HK-2 (cell line): ENCODE data around the gene PCNX3.
"Not testable (repeated sequence)": the region's sequence is repeated elsewhere in the genome, so short reads cannot be mapped to it uniquely, and the experiment has no call there.

Experiments used
- DNase-seq: peaks from one replicate; pipeline ENCODE4 v3.0.0-alpha.2; 2018; ENCODE audit not compliant: unreplicated experiment

PCNX3 gene

DNA sequence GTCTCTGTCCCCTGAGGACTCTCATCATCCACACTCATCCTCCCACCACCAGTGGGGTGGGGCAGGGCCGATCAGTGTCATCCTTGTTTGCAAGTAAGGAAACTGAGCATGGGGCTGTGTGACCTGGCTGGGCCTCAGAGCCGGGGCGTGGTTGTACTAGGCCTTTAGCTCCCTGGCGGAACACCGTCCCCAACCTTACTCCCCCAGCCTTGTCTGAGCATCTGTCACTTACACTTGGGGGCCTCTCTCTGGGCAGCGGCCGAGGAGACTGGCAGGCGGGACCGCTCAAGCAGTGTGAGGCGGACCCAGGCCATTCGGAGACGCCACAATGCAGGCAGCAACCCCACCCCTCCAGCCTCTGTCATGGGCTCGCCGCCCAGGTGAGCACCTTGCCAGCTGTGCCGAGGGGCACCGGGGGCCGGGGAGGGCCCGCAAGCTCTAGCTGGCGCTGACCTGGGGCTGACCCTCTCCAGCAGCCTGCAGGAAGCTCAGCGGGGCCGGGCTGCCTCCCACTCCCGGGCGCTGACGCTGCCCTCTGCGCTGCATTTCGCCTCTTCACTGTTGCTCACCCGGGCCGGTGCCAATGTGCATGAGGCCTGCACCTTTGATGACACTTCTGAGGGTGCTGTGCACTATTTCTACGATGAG is 3.8 kb downstream of the PCNX3 start:
- DNase-seq, result no peak

DNA sequence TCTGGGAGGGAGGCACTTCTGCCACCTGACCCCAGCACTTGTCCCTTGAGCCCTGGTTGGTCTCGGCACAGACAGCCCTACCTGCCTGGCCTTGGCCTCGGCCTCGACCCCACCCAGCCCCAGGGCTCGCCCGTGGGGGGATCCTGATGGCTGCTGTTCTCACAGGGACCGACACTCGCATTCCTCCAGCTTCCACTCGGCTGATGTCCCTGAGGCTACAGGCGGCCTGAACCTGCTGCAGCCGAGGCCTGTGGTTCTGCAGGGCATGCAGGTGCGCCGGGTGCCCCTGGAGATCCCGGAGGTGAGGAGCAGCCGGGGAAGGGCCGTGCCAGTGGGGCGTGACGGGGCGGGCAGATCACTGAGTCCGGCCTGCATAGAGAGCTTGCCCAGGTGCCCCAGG is 5.1 kb downstream of the PCNX3 start:
- no peak for DNase-seq

DNA sequence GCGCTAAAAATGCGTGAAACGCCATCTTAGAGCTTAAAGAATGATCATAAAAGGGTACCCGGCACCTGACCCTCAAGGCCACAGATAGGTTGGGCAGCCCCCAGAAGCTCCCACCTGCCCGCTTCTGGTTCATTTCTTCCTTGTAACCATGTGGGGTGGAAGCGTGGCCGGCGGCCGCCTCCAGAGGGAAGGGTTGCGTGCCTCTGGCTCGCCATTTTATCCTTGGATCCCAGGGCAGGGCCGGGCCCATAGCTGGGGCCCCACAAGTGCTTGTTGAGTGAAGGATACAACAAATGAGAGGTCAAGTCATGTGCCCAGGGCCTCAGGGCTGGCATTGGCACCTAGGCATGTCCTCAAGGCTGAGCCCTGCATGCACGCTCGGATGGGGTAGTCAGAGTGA is 5.9 kb downstream of the PCNX3 start:
- no peak for DNase-seq

DNA sequence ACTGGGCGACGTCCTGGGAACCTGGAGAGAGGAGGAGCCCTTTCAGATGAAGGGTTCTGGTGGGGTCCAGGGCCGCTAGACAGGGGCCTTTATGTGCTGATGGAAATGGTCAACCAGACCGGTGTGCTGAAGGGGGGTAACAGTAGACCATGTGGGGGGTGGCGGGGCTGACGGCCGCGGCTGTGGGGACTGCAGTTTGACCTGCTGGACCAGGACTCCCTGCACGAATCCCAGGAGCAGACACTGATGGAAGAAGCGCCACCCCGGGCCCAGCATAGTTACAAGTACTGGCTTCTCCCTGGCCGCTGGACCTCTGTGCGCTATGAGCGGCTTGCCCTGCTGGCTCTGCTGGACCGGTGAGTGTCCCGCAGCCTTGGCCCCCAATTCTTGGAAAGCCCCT is 6.4 kb downstream of the PCNX3 start:
- no peak for DNase-seq

DNA sequence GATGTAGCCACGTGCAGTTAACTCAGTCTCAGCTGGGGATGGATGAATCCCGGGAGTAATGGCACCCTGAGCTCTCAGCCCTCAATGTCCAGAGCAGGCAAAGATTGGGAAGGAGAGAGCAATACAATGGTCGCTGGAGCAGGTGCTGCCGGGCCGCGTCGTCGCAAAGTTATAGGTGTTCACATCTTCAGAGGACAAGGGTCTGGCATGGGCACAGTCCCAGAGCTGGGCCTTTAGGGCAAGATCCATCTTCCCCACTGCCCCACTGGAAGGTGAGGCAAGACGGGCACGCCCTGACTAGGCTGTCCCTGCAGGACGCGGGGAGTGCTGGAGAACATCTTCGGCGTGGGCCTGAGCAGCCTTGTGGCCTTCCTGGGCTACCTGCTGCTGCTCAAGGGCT is 7.6 kb downstream of the PCNX3 start:
- no peak for DNase-seq

DNA sequence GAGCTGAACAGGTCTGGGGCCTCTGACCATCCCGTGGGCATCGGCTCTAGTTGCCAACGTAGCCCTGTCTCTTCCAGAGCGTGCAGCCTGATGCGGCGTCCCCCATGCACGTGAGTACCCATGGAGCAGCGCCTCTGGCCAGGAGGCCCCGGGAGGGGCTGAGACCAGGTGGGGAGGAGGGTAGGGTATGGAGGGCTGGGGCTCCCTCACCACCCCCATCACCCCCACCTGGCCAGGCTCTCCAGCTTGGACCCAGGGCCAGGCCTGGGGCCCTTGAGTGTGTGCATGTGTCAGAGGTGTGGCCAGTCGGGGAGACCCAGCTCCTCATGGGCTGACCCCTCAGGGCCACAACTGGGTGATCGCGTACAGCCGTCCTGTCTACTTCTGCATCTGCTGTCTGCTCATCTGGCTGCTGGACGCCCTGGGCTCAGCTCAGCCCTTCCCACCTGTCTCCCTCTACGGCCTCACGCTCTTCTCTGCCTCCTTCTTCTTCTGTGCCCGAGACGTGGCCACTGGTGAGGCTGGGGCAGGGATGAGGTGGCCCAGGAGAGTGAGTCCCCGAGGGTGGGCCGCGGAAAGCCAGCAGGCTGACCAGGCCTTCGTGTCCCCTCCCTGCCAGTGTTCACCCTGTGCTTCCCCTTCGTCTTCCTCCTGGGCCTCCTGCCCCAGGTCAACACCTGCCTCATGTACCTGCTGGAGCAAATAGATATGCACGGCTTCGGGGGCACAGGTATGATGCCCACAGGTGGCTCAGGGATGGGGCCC is 8.5 kb downstream of the PCNX3 start:
- DNase-seq, result no peak

DNA sequence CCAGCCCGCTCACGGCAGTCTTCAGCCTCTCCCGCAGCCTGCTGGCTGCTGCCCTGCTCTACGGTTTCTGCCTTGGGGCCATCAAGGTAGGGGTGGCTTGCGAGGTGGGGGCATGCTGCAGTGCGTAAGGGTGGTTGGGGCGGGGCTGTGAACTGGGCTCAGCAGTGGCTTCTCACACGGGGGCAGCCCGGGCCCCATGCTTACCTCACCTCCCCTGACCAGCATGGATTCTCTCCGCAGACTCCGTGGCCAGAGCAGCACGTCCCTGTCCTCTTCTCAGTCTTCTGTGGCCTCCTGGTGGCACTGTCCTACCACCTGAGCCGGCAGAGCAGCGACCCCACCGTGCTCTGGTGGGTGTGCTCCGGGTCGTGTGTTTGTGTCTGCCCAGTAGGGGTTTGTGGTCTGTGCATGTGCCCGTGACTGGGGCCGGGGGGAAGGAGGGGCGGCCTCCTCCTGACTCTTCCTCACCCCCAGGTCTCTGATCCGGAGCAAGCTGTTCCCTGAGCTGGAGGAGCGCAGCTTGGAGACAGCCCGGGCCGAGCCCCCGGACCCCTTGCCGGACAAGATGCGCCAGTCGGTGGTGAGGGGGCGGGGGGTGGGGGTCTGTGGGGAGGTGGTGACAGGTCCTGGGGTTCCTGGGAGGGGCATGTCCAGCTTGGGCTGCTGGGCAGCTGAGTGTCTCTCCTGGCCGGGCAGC is 9.5 kb downstream of the PCNX3 start:
- no peak for DNase-seq

DNA sequence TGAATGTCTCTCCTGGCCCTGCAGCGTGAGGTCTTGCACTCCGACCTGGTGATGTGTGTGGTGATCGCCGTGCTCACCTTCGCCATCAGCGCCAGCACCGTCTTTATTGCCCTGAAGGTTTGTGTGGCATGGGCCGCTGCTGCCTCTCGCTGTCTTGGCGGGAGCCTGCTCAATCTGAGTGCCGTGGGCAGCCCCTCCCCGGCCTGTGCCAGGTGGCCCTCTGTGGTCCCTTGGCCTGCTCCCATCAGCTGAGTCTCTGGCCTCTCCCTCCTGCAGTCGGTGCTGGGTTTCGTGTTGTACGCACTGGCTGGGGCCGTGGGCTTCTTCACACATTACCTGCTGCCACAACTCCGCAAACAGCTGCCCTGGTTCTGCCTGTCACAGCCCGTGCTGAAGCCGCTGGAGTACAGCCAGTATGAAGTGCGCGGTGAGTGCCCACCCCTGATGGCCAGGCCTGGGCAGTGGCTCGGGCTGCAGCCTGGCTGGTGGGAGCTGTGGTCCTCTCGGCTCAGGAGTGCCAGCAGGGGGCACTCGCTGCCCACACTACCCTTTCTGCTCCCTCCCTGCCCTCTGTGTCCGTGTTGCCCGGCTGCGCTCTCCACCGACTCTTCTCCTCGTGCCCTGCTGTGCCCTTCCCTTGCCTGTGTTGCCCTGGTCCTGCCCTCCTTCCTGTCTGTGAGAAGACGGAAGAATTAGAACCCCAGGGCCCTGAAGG is 10.2 kb downstream of the PCNX3 start:
- no peak for DNase-seq

DNA sequence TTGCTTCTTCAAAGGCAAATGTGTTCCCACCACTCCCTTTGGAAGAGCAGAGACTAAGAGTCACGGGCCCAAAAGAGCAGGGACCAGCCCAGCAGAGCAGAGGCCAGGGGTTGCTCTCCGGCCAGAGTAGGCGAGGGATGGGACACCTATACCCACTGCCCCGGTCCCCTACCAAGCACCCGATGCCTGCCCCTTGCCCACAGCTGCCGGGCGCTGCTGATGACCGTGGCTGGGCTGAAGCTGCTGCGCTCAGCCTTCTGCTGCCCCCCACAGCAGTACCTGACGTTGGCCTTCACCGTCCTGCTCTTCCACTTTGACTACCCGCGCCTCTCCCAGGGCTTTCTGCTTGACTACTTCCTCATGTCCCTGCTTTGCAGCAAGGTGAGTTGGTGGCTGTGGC is 11.6 kb downstream of the PCNX3 start:
- no peak for DNase-seq

DNA sequence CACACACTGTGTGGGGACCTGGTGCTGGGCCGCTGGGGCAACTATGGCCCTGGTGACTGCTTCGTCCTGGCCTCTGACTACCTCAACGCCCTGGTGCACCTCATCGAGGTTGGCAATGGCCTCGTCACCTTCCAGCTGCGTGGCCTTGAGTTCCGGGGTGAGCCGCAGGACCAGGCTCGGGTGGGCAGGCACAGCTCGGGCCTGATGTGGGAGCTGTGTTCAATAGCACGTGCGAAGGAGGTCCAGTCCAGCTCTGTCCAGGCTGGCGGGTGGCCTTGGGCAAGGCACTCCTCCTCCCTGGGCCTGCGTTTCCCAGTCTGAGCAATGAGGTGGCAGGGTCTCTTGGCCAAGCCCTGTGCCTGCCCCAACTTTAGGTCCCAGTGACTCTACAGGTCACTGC is 14.0 kb downstream of the PCNX3 start:
- DNase-seq, result no peak

DNA sequence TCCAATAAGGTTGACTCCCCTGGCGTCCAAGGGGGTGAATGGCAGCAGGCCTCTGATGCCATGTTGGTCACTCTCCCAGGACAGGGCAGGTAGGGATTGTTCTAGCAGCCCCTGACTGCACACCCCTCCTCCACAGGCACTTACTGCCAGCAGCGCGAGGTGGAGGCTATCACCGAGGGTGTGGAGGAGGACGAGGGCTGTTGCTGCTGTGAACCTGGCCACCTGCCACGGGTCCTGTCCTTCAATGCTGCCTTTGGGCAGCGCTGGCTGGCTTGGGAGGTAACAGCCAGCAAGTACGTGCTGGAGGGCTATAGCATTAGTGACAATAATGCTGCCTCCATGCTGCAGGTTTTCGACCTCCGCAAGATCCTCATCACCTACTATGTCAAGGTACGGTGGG is 14.6 kb downstream of the PCNX3 start:
- DNase-seq, result no peak

DNA sequence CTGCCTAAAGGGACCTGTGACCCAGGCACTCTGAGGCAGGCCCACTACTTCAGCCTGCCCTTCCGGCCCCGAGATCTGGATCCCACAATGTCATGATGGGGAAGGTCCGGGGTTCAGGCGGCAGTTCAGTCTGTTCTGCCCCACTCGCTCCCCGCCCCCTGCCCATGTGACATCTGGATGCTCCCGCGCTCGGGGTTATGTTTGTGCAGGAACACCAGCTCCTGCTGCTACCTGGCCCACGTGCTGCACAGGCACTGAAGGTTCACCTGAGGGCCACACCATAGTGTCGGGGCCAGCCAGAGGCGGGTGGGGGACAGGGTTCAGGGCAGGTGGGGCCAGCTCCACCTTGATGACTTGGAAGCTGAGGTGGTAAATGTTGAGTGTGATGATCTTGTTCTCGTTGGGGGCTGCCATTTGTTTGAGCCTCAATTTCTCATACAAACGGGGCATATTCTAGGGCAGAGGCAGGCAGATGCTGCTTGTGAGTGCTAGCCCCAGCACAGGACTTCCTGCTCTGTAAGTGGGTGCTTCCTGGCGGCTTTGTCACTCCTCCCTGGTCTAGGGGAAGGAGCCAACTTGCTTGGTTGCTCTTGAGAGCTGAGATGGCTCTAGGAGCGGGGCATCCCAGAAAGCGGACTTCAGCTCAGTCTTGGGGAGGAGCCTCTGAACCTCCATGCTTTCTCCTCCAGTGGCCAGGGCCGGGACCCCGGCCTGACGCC is 18.0 kb downstream of the PCNX3 start:
- no peak for DNase-seq

DNA sequence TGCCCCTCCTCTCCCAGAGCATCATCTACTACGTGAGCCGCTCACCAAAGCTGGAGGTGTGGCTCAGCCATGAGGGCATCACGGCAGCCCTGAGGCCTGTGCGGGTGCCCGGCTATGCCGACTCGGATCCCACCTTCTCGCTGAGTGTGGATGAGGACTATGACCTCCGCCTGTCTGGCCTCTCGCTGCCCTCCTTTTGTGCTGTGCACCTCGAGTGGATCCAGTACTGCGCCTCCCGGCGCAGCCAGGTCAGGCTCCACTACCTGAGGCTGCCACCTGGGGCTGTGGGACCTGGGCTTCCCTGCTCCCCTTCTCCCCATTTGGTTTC is 18.5 kb downstream of the PCNX3 start:
- no peak for DNase-seq

DNA sequence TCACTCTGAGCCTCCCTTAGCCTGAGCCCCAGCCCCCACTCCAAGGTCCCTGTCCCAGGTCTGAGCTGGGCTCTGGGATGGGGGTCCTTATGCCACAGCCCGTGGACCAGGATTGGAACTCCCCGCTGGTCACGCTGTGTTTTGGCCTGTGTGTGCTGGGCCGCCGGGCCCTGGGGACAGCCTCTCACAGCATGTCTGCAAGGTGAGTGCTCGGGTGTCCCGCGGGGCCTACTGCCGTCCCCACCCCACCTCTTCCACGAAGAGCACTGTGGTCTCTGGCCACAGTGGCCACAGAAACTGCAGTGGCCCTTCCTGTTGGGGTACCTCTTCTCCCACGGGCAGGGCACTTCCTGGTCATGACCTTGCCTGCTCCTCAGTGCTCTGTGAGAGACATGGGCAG is 18.9 kb downstream of the PCNX3 start:
- DNase-seq, result no peak

DNA sequence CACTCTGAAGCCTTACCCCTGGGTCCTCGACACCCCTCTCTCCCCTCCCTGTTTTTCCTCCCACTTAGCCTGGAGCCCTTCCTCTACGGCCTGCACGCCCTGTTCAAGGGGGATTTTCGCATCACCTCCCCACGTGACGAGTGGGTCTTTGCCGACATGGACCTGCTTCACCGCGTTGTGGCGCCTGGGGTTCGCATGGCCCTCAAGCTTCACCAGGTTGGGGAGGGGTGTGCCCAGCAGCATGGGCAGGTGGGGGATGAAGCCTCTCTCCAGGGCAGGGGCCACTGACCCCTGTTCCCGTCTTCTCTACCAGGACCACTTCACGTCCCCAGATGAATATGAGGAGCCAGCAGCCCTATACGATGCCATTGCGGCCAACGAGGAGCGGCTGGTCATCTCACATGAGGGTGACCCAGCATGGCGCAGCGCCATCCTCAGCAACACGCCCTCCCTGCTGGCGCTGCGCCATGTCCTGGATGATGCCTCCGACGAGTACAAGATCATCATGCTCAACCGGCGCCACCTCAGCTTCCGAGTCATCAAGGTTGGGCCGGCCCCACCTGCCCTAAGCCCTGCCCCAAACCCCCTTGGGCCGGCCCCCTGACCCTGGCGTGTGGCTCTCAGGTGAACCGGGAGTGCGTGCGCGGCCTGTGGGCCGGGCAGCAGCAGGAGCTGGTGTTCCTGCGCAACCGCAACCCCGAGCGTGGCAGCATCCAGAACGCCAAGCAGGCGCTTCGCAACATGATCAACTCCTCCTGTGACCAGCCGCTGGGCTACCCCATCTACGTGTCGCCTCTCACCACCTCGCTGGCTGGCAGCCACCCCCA is 19.5 kb downstream of the PCNX3 start:
- no peak for DNase-seq

DNA sequence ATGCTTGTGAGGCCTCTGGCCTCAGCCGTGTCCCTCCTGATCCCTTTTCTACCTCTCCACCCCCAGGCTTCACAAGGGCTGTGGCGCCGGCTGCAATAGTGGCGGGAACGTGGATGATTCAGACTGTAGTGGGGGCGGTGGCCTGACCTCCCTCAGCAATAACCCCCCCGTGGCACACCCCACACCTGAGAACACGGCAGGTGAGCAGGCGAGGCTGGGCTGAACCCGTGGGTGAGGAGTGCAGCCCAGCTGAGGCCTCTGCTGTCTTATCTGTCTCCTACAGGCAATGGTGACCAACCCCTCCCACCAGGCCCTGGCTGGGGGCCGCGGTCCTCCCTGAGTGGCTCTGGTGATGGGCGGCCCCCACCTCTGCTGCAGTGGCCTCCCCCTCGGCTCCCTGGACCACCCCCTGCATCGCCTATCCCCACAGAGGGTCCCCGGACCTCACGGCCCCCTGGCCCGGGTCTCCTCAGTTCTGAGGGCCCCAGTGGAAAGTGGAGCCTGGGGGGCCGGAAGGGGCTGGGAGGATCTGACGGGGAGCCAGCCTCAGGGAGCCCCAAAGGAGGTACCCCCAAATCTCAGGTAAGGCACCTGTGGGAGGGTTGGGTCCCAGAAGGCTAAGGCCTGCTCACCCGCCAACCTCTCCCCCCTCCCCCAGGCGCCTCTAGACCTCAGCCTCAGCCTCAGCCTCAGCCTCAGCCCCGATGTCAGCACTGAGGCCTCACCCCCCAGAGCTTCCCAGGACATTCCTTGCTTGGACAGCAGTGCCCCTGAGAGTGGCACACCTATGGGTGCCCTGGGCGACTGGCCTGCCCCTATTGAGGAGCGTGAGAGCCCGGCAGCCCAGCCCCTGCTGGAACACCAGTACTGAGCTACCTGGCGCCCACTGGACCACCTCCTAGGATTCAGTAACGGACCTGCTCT is 20.8 kb downstream of the PCNX3 start:
- DNase-seq, result no peak

DNA sequence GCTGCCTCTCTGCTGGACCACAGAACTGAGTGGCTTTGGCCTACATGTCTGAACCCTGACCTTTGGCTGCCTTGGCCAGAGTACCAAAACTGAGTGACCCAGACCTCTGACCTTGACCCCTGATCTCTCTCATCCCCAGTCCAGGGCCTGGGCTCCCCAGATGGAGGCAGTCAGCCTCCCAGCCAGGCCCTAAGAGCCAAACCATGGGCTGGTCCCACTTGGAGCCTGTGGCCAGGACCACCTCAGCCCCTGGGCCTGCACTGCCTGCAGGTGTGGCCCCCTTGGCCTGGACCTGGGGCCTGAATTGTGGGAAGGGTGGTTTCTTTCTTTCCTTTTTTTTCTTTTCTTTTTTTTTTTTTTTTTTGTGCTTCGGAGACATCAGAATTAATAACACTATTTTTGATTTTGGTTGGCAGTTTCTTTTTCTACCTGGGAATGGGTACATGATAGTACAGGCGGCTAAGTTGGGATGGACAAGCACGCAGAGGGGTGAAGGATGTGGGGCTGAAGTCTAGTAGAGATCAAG is 21.5 kb downstream of the PCNX3 start:
- no peak for DNase-seq

DNA sequence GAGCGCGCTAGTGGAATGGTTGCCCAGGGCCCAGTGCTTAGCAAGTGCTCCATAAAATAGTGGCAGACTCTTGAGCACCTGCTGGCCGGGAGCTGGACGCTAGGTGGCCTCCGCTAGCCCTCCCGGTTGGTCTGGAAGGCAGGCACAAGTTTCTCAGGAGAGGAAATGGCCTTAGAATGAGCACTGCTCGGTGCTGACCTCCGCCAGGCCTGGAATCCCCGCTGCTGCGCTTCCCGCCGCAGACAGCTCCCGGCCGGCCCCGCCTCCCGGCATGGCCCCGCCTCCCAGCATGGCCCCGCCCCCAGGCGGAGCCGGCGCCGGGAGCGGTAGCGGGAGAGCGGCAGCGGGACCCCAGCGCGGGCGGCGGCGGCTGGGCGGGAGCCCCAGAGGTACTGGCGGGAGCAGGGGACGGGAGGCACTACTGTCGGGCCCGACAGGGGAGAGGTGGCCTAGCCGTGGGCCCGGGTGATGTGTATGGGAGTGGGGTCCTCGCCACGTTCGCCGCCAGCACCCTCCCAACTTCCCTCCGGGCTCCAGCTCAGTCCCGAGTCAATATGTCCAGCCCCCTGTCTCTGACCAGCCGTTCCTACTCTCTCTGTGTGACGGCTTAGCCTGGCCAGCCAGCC is 22.3 kb downstream of the PCNX3 start, which contains the start of gene SIPA1:
Gene SIPA1, plus strand, starts transcription at position 308 of the 626 bp plus-strand sequence. CDS start 2,821 bp downstream, outside the sequence.
- DNase-seq, result peak; percentile 85

DNA sequence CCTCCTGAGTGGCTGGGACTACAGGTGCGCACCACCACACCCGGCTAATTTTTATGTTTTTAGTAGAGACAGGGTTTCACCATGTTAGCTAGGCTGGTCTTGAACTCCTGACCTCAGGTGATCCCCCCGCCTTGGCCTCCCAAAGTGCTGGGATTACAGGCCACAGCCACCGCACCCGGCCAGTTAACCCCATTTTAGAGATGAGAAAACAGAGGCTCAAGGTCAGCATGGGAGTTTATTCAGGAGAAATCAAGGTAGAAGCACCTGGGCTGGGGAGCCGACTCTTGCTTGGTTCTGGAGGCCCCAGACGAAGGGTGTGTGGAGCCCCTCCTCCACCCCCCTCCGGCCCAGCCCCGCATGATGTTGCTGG is 23.6 kb downstream of the PCNX3 start:
- not testable (repeated sequence) for DNase-seq
